T-cell (primary cell): Measurements from ENCODE around the gene RRM2. TPM values are rescaled to one million over a fixed set of nuclear protein-coding genes. Genes with fewer than 3 reads are reported as not detected.

Experiments
- ATAC-seq, 4 experiments: fragments of 200-7000 bp in 3 of 4; fragments of 150-1000 bp in 1 of 4; cut with Tn5 transposase; replicated peaks in 1 of 4; 1 replicate in 3 of 4; 2 replicates in 1 of 4; pipeline ENCODE4 v1.10.0; 2021; ENCODE audit warnings: moderate library complexity in 3 of 4, mild to moderate bottlenecking in 2 of 4, moderate number of reproducible peaks in 1 of 4
- CTCF ChIA-PET, 2 donors: fragments of 300-600 bp; sonication (Branson Sonifier 250); formaldehyde crosslinking; loops; one replicate each; lab custom pipeline; 2022; ENCODE audit warnings: antibody characterized with exemption in 2 of 2; lab: Charles Lee
- POLR2A ChIA-PET, 2 donors: fragments of 300-600 bp; sonication (Branson Sonifier 250); formaldehyde crosslinking; loops; one replicate each; lab custom pipeline; 2022; ENCODE audit warnings: antibody characterized with exemption in 2 of 2; lab: Charles Lee
- DNase-seq, 35 experiments: peaks; one replicate each; pipeline versions ENCODE4 v3.0.0 to v3.0.0-alpha.2; 2013 to 2023
- H3K27ac ChIP-seq: one replicate; pipeline ENCODE4 v1.5.1; 2013; ENCODE audit warnings: low read length
- H3K27me3 ChIP-seq, 2 experiments: replicated peaks in 1 of 2; 1 replicate in 1 of 2; 2 replicates in 1 of 2; pipeline versions ENCODE4 v1.6.1 to v1.7.0; 2013; ENCODE audit warnings: low read length in 1 of 2, mixed read lengths in 1 of 2; ENCODE audit not compliant: control insufficient read depth in 2 of 2, insufficient read depth in 2 of 2; ENCODE audit errors: extremely low read depth in 1 of 2
- H3K36me3 ChIP-seq, 2 donors: 1 replicate in 1 of 2; 2 replicates in 1 of 2; pipeline versions ENCODE4 v1.6.1 to v1.7.0; 2013; ENCODE audit warnings: low read length in 1 of 2; ENCODE audit not compliant: control insufficient read depth in 2 of 2, insufficient read depth in 1 of 2; ENCODE audit errors: extremely low read depth in 1 of 2
- H3K4me1 ChIP-seq, 2 experiments: 1 replicate in 1 of 2; 2 replicates in 1 of 2; pipeline versions ENCODE4 v1.6.1 to v1.7.0; 2013; ENCODE audit warnings: low read length in 2 of 2, mixed read lengths in 1 of 2; ENCODE audit not compliant: insufficient read depth in 2 of 2, control insufficient read depth in 1 of 2; ENCODE audit errors: extremely low read depth in 1 of 2
- H3K4me3 ChIP-seq, 2 donors: 1 replicate in 1 of 2; 2 replicates in 1 of 2; pipeline versions ENCODE4 v1.5.1 to v1.7.0; 2013; ENCODE audit warnings: mild to moderate bottlenecking in 2 of 2, low read length in 1 of 2, moderate library complexity in 1 of 2; ENCODE audit not compliant: control insufficient read depth in 1 of 2; ENCODE audit errors: extremely low read depth in 1 of 2
- H3K9me3 ChIP-seq: 2 replicates; pipeline ENCODE4 v1.7.0; 2013
- H3K27ac Mint-ChIP-seq, 2 donors: one replicate each; pipeline ENCODE4 v1.8.0; 2020 to 2021; ENCODE audit warnings: mild to moderate bottlenecking in 2 of 2, mixed read lengths in 2 of 2
- H3K27me3 Mint-ChIP-seq, 2 donors: one replicate each; pipeline ENCODE4 v1.8.0; 2021 to 2022; ENCODE audit warnings: mixed read lengths in 2 of 2
- H3K36me3 Mint-ChIP-seq: one replicate; pipeline ENCODE4 v1.8.0; 2021; ENCODE audit warnings: mixed read lengths
- H3K4me1 Mint-ChIP-seq, 3 donors: one replicate each; pipeline ENCODE4 v1.8.0; 2020 to 2022; ENCODE audit warnings: mixed read lengths in 3 of 3, mild to moderate bottlenecking in 1 of 3
- H3K4me3 Mint-ChIP-seq, 3 donors: one replicate each; pipeline ENCODE4 v1.8.0; 2020 to 2022; ENCODE audit warnings: mild to moderate bottlenecking in 3 of 3, mixed read lengths in 3 of 3, moderate library complexity in 3 of 3
- H3K9me3 Mint-ChIP-seq, 3 donors: one replicate each; pipeline ENCODE4 v1.8.0; 2020 to 2022; ENCODE audit warnings: mixed read lengths in 3 of 3
- WGBS: methylation state at CpG from one replicate; pipeline ENCODE4 v1.1.5; 2013; ENCODE audit warnings: missing lambda C conversion rate; ENCODE audit not compliant: insufficient coverage; 5-methylcytosine and 5-hydroxymethylcytosine counted together
- total RNA-seq, 35 experiments: library from RNA in 6 of 35; stranded (reverse) in 6 of 35; fragments of 120-200 nt in 1 of 35; gene quantifications; one replicate each; pipeline versions ENCODE4 v1.2.1 to v1.2.4 and lab custom pipeline; 2013 to 2026

RRM2 gene
- total RNA-seq, 5 donors from 2014 or later (not counting 1 experiment from before 2014, with no cell fraction given), result 2.6 to 10.4 (median 3.0) TPM

- Histone ChIP-seq H3K4me3 (no peak overlapping the region), H3K36me3 (no peaks in the 10 kb centered on the region), H3K9me3 (no peaks in the 10 kb centered on the region), H3K4me1 (no peaks in the 10 kb centered on the region), H3K27ac (no peak overlapping the region), H3K27me3 (no peaks in the 10 kb centered on the region)
- H3K27ac Mint-ChIP-seq, result no peak overlapping the region
- 95% methylated on average over 4 of the region's 9 CpGs for WGBS
- no peaks in the 10 kb centered on the region for H3K9me3 Mint-ChIP-seq
- DNase-seq (no peak), ATAC-seq (no peak)
- ChIA-PET POLR2A (no interaction called here), CTCF (no interaction called here)
- H3K4me3 Mint-ChIP-seq, result no peak overlapping the region
- H3K27me3 Mint-ChIP-seq, result no peaks in the 10 kb centered on the region
- H3K4me1 Mint-ChIP-seq, result no peaks in the 10 kb centered on the region
- H3K36me3 Mint-ChIP-seq, result no peaks in the 10 kb centered on the region
Observed at GRCh38 chr2:10174173-10174572, 51.6 kb downstream of the RRM2 start.

- no peaks in the 10 kb centered on the region for H3K9me3 ChIP-seq
- ChIA-PET POLR2A (no interaction called here), CTCF (no interaction called here)
- no CpG with 5 or more reads among the region's 10 CpGs for WGBS
- Mint-ChIP-seq H3K4me3 (no peak overlapping the region), H3K4me1 (no peaks in the 10 kb centered on the region), H3K27ac (no peak overlapping the region), H3K9me3 (no peaks in the 10 kb centered on the region), H3K27me3 (no peaks in the 10 kb centered on the region), H3K36me3 (no peaks in the 10 kb centered on the region)
- no peaks in the 10 kb centered on the region for H3K27me3 ChIP-seq
- no peak overlapping the region for H3K4me3 ChIP-seq
- H3K27ac ChIP-seq, result no peak overlapping the region
- H3K4me1 ChIP-seq, result no peaks in the 10 kb centered on the region
- no peaks in the 10 kb centered on the region for H3K36me3 ChIP-seq
- no peak for DNase-seq
- ATAC-seq, result no peak
Observed at GRCh38 chr2:10175441-10175840, 52.9 kb downstream of the RRM2 start.

- H3K36me3 Mint-ChIP-seq, result no peaks in the 10 kb centered on the region
- 81% methylated on average over 4 of the region's 7 CpGs for WGBS
- Histone ChIP-seq H3K4me1 (no peaks in the 10 kb centered on the region), H3K27ac (no peak overlapping the region), H3K4me3 (no peak overlapping the region), H3K27me3 (no peaks in the 10 kb centered on the region), H3K36me3 (no peaks in the 10 kb centered on the region), H3K9me3 (no peaks in the 10 kb centered on the region)
- no peaks in the 10 kb centered on the region for H3K4me1 Mint-ChIP-seq
- H3K4me3 Mint-ChIP-seq, result no peak overlapping the region
- H3K27ac Mint-ChIP-seq, result no peak overlapping the region
- no peak for DNase-seq
- ATAC-seq, result no peak
- H3K27me3 Mint-ChIP-seq, result no peaks in the 10 kb centered on the region
- ChIA-PET CTCF (no interaction called here), POLR2A (no interaction called here)
- peaks cover 0 to 5% (median 0%) of the 10 kb centered on the region in 3 donors for H3K9me3 Mint-ChIP-seq
Observed at GRCh38 chr2:10178751-10179150, 56.2 kb downstream of the RRM2 start.

- Mint-ChIP-seq H3K36me3 (no peaks in the 10 kb centered on the region), H3K27ac (no peak overlapping the region), H3K4me3 (no peak overlapping the region), H3K4me1 (no peaks in the 10 kb centered on the region), H3K27me3 (no peaks in the 10 kb centered on the region), H3K9me3 (peaks cover 0 to 5% (median 0%) of the 10 kb centered on the region in 3 donors)
- Histone ChIP-seq H3K9me3 (no peaks in the 10 kb centered on the region), H3K4me1 (no peaks in the 10 kb centered on the region), H3K36me3 (no peaks in the 10 kb centered on the region), H3K27ac (no peak overlapping the region), H3K27me3 (no peaks in the 10 kb centered on the region), H3K4me3 (no peak overlapping the region)
- no CpG with 5 or more reads among the region's 3 CpGs for WGBS
- no peak for ATAC-seq
- CTCF ChIA-PET, result no interaction called here
- DNase-seq, result no peak
- POLR2A ChIA-PET, result no interaction called here
Observed at GRCh38 chr2:10179422-10179821, 56.9 kb downstream of the RRM2 start.

- POLR2A ChIA-PET, result no interaction called here
- H3K27ac ChIP-seq, result no peak overlapping the region
Observed at GRCh38 chr2:10180229-10180628, 57.7 kb downstream of the RRM2 start.

More at GRCh38 chr2:10180229-10180628, 57.7 kb downstream of the RRM2 start:
- no peaks in the 10 kb centered on the region for H3K36me3 Mint-ChIP-seq
- CTCF ChIA-PET, result no interaction called here
- no peak overlapping the region for H3K4me3 Mint-ChIP-seq
- H3K9me3 Mint-ChIP-seq, result peaks cover 0 to 5% (median 0%) of the 10 kb centered on the region in 3 donors
- no peak for ATAC-seq
- Histone ChIP-seq H3K27me3 (no peaks in the 10 kb centered on the region), H3K9me3 (no peaks in the 10 kb centered on the region), H3K4me3 (no peak overlapping the region), H3K4me1 (no peaks in the 10 kb centered on the region), H3K36me3 (no peaks in the 10 kb centered on the region)
- no peaks in the 10 kb centered on the region for H3K27me3 Mint-ChIP-seq
- H3K4me1 Mint-ChIP-seq, result no peaks in the 10 kb centered on the region
- H3K27ac Mint-ChIP-seq, result no peak overlapping the region
- 90% methylated on average over 5 of the region's 7 CpGs for WGBS
- no peak for DNase-seq

Other genes starting within 250 kb of the RRM2 start
- gene GRHL1, start 171.0 kb upstream of the RRM2 start, total RNA-seq, result under 1 TPM; 0.07 to 0.61 (median 0.43) TPM
- 10 to 100 TPM in 3 of 5 donors, 1 to 10 TPM in 2; 6.8 to 36.3 (median 10.3) TPM for gene KLF11, start 79.2 kb upstream of the RRM2 start, total RNA-seq
- gene CYS1, start 42.3 kb upstream of the RRM2 start, total RNA-seq, result not detected
- 10 to 100 TPM; 39.5 to 87.3 (median 83.2) TPM for gene HPCAL1, start 180.2 kb downstream of the RRM2 start, total RNA-seq